ENCODE measurements around the gene HOXA11. TPM values are rescaled to one million over a fixed set of nuclear protein-coding genes. Genes with fewer than 3 reads are reported as not detected.

Gene HOXA11
- total RNA-seq, 1 donor from 2014 or later, result not detected

DNA sequence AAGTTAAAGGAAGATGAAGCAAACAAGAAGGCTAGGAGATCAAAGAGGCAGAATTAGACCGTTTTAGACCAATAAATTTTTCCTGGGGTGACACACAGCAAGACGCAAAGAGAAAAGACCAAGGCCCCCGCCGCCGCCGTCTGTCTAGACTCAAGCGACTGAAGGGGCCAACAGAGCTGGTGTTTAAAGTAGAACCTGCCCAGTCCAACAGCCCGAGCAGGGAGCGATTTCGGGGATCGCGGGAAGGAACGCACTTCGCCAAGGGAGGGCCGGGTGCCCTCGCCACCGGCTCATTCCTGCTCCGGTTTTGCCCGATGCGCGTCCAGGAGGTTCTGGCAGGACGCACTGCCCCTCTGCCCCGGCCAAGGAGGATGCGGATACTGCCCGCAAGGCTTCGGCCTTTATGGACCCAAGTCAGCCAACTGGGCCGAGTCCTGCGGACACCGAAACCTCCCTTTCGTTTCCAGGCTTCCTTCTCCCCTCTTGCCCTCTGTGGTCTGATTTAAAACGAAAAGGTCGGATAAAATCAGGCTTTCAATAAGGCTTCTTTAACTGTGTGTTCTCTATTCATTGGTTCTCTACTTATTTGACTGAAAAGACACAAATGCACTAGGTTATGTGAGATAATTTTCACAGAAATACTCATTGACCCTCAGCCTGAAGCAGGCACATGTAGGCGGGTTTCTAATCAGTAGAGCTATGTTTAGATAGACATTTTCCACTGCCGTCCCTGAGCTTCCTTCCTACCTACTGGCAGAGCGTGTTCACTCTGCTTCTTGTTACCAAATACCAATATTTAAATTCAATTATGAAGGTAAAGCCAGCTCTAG lies 26.4 kb downstream of the HOXA11 start:
- TF ChIP-seq, protein P1, sequence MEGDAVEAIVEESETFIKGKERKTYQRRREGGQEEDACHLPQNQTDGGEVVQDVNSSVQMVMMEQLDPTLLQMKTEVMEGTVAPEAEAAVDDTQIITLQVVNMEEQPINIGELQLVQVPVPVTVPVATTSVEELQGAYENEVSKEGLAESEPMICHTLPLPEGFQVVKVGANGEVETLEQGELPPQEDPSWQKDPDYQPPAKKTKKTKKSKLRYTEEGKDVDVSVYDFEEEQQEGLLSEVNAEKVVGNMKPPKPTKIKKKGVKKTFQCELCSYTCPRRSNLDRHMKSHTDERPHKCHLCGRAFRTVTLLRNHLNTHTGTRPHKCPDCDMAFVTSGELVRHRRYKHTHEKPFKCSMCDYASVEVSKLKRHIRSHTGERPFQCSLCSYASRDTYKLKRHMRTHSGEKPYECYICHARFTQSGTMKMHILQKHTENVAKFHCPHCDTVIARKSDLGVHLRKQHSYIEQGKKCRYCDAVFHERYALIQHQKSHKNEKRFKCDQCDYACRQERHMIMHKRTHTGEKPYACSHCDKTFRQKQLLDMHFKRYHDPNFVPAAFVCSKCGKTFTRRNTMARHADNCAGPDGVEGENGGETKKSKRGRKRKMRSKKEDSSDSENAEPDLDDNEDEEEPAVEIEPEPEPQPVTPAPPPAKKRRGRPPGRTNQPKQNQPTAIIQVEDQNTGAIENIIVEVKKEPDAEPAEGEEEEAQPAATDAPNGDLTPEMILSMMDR (IDR thresholded peaks at IDR 0.05; ENCODE audit: unreplicated experiment), result no peak
- peaks cover 3% of the 10 kb centered on the region for H3K36me3 Mint-ChIP-seq (ENCODE audit: low read depth, unreplicated experiment)
- no peaks in the 10 kb centered on the region for H3K9me3 Mint-ChIP-seq (ENCODE audit: unreplicated experiment)
- H3K4me3 Mint-ChIP-seq (ENCODE audit: unreplicated experiment), result no peak overlapping the region
- peaks cover 41% of the 10 kb centered on the region for H3K27me3 Mint-ChIP-seq (ENCODE audit: unreplicated experiment)
- no peak overlapping the region for H3K27ac Mint-ChIP-seq (ENCODE audit: unreplicated experiment)
- no peak for DNase-seq (ENCODE audit: low spot score)
- H3K4me1 Mint-ChIP-seq (ENCODE audit: unreplicated experiment), result peaks cover 13% of the 10 kb centered on the region

GRCh38 chr7:27157702-27158431 lies 27.2 kb downstream of the HOXA11 start:
- Mint-ChIP-seq H3K27me3 (ENCODE audit: unreplicated experiment) (peaks cover 44% of the 10 kb centered on the region), H3K27ac (ENCODE audit: unreplicated experiment) (no peak overlapping the region), H3K9me3 (ENCODE audit: unreplicated experiment) (no peaks in the 10 kb centered on the region), H3K36me3 (ENCODE audit: low read depth, unreplicated experiment) (peaks cover 3% of the 10 kb centered on the region), H3K4me1 (ENCODE audit: unreplicated experiment) (peaks cover 13% of the 10 kb centered on the region), H3K4me3 (ENCODE audit: unreplicated experiment) (no peak overlapping the region)
- DNase-seq (ENCODE audit: low spot score), result no peak
- TF ChIP-seq, protein P1 (IDR thresholded peaks at IDR 0.05; ENCODE audit: unreplicated experiment), result no peak

DNA sequence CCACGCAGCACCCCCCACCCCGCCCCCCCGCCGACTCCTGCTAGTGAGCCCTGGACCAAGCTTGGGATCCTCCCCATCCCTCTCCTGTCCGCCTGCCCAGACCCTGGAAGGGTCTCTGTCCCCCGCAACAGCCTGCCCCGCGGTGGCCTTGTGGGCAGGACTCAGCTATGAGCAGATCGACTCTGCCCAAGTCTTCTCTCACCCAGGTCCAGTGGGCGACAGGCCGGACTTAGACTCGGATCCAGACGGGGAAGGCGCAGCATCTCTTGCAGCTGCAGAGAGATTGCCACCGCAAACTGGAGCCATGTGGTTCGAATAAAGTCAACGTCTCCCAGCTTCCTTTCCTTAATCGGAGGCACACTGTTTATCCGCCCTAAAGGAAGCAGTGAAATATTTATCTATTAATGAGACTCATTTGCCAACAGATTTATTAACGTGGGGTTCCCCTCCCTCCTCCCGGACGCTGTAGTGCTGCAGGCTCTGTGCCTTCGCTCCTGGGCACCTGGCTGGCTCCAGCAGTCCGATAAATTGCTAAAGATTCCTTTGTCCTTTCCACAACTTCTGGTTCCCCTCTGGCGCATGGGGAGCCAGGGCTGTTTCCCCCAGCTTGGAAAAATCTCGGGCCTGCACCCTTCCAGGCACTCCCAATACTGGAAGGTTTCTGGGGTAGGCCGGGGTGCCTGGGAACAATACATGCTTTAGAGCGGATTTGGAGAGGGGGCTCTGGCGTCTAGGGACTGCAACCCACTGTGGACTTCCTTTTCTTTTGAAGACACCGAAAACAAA lies 27.9 kb downstream of the HOXA11 start:
- H3K4me1 Mint-ChIP-seq (ENCODE audit: unreplicated experiment), result peaks cover 13% of the 10 kb centered on the region
- H3K27me3 Mint-ChIP-seq (ENCODE audit: unreplicated experiment), result peaks cover 44% of the 10 kb centered on the region
- H3K9me3 Mint-ChIP-seq (ENCODE audit: unreplicated experiment), result no peaks in the 10 kb centered on the region
- H3K4me3 Mint-ChIP-seq (ENCODE audit: unreplicated experiment), result no peak overlapping the region
- TF ChIP-seq, protein P1 (IDR thresholded peaks at IDR 0.05; ENCODE audit: unreplicated experiment), result no peak
- peaks cover 3% of the 10 kb centered on the region for H3K36me3 Mint-ChIP-seq (ENCODE audit: low read depth, unreplicated experiment)
- H3K27ac Mint-ChIP-seq (ENCODE audit: unreplicated experiment), result no peak overlapping the region
- DNase-seq (ENCODE audit: low spot score), result no peak

DNA sequence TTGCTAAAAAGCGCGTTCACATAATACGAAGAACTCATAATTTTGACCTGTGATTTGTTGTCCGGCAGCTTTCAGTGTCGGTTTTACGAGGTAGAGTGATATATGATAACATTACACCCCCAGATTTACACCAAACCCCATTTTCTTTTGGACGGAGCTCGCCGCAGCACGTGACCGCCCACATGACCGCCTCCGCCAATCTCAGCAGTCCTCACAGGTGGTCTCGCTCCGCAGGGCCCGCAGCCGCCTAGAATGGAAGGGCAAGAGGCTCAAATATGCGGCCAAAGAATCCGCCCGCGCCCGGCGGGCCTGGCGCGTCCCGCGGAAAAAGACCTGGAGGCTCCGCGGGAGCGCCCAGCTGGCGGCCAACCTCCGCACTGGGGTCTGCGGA lies 28.5 kb downstream of the HOXA11 start, which contains the start of gene HOXA7:
TSS of gene HOXA7 (minus strand) at position 168 of the 391 bp plus-strand sequence. CDS start at position 38, 130 bp downstream.
- TF ChIP-seq, protein P1 (IDR thresholded peaks at IDR 0.05; ENCODE audit: unreplicated experiment), result no peak
- peaks cover 16% of the 10 kb centered on the region for H3K4me1 Mint-ChIP-seq (ENCODE audit: unreplicated experiment)
- DNase-seq (ENCODE audit: low spot score), result no peak
- H3K4me3 Mint-ChIP-seq (ENCODE audit: unreplicated experiment), result peak within 1 kb of the TSS; percentile 76
- peaks cover 50% of the 10 kb centered on the region for H3K27me3 Mint-ChIP-seq (ENCODE audit: unreplicated experiment)
- no peaks in the 10 kb centered on the region for H3K9me3 Mint-ChIP-seq (ENCODE audit: unreplicated experiment)
- H3K36me3 Mint-ChIP-seq (ENCODE audit: low read depth, unreplicated experiment), result peaks cover 3% of the 10 kb centered on the region
- no peak within 1 kb of the TSS for H3K27ac Mint-ChIP-seq (ENCODE audit: unreplicated experiment)
